GM19240 (cell line): Measurements from ENCODE around the gene PCP2.
"Not testable (repeated sequence)": the region's sequence is repeated elsewhere in the genome, so short reads cannot be mapped to it uniquely, and the experiment has no call there.

ENCODE experiments used
- DNase-seq: peaks from one replicate; pipeline ENCODE4 v3.0.0; 2011; ENCODE audit warnings: low spot score; ENCODE audit not compliant: insufficient read length

Gene PCP2

DNA sequence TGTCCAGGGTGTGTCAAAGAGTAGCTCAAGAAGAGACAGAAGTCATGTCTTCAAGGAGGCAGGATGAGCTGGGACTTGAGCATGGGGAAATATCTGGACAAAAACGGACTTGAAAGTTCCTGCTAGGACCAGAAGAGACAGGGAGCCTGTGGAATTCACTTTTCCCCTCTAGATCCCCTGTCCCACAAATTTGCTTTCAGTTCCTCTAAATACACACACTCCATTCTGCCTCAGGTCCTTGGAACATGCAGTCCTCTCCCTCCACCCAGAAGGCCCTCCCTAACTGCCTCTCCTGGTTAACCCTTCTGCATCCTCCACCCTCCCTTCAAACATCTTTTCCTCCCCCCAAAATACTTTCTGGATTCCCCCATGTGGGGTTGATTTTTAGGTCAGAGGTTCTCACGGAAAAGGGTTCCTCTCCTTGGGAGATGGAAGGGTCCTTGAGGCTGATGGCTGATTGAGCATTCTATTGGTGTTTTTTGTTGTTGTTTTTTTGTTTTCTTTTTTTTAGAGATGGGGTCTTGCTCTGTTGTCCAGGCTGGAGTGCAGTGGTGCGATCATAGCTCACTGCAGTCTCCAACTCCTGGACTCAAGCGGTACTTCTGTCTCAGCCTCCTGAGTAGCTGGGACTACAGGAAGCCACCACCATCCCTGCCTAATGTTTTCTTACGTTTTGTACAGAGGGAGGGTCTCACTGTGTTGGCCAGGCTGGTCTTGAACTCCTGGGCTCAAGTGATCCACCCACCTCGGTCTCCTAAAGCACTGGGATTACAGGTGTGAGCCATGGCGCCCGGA, 28.4 kb upstream of the PCP2 start:
- DNase-seq = no peak

DNA sequence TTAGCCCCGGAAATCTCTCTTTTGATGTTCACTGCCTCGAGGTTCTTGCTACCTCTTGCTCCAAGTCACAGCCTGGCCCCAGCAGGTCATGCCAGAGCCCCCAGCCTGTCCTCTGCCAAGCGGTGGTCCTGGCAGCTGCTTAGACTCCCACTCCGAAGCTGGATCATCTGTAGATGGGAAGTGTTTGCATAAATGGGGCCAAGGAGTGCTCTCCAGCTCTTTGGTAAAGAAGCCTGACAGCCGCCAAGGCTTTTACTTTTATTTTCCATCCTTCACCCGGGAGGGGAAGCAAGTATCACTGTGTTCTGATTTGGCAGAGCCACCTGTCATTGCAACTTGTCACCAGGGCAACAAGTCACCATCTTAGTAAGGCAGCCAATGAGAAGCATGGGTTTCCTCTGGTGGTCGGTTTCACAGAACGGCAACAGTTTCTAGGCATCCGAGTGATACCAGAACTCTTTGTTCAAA, 24.7 kb upstream of the PCP2 start:
- DNase-seq = peak; percentile 95

DNA sequence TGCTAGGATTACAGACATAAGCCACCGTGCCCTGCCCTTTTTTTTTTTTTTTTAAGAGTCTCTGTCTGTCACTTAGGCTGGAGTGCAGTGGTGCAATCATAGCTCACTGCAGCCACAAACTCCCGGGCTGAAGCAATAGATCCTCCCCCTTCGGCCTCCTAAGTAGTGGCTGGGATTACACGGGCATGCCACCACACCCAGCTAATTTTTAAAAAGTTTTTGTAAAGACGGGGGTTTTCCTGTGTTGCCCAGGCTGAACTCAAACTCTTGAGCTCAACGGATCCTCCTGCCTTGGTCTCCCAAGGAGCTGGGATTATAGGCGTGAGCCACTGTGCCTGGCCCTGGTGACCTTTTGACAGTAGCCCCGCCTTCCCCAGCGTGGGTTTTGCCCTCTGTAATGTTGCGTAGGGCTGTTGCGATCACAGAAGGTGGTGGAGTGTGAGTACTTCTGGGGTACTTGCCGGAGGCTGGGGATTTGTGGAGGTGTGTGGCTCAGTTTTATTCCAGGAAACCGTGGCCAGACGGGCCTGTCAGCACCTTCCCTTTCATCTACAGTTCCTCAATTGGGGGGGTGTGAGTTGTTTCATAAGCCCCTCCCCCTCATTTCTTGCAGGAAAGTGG, 23.7 kb upstream of the PCP2 start:
- no peak for DNase-seq

DNA sequence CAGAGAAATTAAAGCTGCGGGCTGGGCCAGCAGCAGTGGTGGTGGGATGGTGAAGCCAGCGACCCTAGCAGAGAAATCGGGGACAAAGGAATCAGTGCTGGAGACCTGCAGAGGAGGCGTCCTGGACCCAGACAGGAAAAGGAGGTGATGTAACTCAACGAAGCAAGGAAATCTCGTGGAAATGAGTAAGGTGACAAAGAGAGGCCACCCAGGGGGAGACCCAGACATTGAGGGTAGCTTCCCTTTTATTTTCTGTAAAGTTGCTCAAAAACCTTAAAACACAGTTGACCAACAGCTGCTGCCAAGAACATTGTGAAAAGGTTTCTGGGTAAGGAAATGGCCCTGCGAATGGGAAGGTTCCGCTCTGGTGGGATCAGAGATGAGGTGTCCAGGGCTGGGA, 22.1 kb upstream of the PCP2 start:
- no peak for DNase-seq

DNA sequence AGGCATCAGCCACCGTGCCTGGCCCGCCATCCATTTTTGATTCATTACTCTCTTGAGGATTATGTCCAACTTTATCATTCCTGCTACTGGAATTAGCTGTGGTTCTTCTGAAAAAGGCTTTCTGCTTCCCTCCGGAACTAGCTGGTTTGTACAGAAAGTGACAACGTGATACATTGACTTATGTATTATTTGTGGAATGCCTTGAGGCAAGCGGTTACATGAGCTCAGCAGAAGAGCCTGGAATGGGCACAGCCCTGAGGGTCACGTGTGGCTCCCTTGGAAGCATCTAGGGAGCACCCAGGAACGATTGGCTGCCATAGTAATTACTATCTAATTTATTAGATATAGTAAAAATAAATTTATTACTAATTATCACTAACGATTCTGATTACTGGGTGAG, 20.9 kb upstream of the PCP2 start:
- DNase-seq = no peak

DNA sequence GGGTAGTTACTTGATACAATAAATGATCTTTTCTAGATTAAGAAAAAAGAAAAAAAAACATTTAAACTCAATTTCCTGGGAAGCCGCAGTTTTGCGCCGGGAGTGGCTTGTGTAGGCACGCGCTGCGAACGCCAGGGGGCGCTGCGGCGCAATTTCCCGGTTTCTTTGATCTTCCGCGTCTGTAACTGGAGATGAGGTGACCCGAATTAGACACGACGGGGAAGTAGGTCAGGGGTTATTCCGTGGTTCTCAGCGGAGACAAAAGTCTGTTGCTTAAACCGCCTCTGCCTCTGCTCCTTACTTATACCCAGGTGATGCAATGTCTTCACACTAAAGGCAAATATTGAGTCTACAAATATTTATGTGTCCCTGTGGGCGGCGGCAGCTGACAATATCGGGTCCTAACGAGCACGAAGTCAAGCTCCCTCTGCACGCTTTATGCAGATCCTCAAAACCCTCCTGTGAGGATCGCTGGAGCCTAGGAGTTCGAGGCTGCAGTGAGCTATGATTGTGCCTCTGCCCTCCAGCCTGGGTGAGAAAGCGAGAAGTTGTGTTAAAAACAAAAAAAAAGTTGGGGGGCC, 18.6 kb upstream of the PCP2 start:
- peak; percentile 87 for DNase-seq

DNA sequence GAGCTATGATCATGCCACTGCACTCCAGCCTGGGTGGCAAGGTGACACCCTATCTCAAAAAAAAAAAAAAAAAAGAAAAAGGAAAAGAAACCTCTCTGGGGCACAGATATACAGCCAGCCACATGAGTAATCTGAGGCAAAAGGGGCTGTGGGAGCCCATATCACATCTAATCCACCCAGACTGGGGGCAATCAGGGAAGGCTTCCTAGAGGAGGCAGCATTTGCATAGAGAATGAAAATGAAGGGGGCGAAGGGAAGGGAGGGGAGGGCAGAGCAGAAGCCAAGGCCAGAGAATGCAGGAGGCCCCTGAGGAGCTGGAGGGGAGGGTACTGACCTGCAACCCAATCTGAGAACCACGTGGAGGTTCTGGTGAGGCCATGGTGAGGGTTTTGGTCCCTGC, 16.6 kb upstream of the PCP2 start:
- no peak for DNase-seq

DNA sequence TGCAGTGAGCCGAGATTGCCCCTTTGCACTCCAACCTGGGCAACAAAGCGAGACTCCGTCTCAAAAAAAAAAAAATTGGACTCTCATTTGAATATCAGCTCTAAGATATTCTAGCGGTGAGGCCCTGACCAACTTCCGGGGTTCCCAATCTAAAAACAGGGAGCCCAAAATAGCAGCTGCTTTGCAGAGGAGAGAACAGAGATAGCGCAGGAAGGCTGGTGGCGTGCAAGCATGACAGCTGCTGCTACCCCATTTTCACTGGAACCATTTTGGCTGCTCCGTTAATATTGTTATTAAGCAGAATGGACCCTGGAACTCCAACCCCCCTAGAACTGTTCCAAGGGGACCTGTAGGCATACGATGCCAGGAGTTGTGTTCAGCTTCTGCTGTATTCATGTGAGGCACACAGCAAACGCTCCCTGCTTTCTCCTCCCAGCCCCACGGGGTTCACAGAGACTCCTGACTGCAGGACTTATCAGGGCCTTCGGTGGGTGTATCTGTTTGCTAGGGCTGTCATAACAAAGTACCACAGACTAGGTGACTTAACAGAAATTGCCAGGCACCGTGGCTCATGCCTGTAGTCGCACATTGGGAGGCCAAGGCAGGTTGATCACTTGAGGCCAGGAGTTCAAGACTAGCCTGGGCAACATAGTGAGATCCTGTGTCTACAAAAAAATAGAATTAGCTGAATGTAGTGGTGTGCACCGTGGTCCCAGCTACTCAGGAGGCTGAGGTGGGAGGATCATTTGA, 14.9 kb upstream of the PCP2 start:
- DNase-seq = no peak

DNA sequence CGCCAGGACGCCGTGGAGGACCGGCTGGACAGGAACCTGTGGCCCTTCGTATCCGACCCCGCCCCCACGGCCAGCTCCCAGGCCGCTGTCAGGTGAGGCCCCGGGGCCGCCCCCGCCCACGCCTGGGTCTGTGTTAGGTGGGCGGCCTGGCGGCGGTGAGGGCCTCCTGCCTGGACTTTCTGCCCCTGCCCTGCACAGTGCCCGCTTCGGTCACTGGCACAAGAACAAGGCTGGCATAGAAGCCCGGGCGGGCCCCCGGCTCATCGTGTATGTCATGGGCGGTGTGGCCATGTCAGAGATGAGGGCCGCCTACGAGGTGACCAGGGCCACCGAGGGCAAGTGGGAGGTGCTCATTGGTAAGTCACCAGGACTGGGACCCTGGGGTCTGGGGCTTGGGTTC, 13.6 kb upstream of the PCP2 start:
- no peak for DNase-seq

DNA sequence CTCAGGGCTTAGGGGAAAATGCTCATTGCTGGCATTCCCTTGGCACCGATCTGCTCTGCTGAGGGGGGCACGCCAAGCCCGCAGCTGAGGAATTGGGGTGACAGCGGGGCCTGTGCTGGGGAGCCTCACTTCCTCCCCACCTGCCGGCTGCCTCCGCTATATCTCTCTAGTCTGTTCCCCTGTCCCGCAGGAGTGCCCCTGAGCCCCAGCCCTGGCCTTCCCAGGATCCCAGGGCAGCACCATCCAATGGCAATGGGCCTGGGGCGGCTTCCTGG, 12.8 kb upstream of the PCP2 start:
- DNase-seq = no peak

DNA sequence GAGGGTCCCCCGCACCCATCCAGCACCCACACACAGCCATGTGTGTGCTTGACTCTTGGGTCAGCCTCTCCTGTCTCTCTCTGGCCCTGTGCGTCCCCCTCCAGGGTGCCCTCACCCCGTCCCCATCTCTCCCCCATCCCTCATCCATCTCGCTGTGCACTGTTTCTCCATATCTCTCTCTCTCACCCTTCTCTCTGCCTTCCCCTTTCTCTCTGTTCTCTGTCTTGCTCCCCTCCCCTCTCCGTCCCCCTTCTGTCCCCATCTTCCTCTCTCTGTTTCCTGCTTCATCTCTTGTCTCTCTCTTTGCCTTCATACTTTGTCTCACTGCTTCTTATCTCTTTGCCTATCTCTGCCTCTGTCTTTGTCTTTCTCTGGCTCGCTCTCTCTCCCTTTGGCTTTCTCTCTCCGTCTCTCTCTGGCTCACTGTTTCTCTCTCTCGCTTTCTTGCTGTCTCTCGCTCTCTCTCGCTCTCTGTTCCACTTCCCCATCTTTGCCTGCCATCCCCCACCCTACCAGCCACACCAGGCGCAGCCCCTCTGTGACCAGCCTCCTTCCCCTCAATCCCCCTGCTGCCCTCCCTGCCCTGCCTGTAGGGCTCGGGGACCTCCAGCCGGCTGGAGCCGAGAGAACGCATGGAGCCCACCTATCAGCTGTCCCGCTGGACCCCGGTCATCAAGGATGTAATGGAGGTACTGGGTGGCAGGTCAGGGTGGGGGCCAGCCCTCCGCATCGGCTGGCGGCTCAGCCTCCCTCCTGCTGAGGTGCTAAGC, 12.3 kb upstream of the PCP2 start:
- no peak for DNase-seq

DNA sequence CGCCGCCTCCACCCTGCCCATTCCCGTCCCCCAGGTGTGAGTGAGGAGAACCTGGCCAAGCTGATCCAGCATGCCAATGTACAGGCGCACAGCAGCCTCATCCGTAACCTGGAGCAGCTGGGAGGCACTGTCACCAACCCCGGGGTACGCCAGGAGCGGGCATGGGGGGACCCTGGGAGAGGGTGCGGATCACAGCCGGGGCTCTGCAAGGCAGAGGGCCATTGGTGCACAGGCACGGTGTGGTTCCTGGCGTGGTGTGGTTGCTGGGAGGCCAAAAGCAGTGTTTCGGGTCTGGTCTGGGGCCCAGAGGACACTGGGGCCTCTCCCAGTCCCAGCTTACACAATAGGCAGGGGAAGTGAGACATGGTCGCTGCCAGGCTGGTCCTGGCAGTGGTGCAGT, 11.6 kb upstream of the PCP2 start:
- DNase-seq = no peak

DNA sequence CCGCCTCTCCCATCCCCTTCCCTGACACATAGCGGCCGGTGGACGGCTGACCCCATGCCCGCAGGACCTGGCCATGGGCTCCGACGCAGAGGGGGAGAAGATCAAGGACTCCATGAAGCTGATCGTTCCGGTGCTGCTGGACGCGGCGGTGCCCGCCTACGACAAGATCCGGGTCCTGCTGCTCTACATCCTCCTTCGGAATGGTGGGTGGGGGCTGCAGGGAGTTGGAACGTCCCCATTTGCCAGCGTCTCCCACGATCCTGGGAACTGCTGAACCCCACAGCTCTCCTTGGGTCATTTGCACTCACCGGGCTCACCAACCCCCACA, 11.0 kb upstream of the PCP2 start:
- DNase-seq = no peak

DNA sequence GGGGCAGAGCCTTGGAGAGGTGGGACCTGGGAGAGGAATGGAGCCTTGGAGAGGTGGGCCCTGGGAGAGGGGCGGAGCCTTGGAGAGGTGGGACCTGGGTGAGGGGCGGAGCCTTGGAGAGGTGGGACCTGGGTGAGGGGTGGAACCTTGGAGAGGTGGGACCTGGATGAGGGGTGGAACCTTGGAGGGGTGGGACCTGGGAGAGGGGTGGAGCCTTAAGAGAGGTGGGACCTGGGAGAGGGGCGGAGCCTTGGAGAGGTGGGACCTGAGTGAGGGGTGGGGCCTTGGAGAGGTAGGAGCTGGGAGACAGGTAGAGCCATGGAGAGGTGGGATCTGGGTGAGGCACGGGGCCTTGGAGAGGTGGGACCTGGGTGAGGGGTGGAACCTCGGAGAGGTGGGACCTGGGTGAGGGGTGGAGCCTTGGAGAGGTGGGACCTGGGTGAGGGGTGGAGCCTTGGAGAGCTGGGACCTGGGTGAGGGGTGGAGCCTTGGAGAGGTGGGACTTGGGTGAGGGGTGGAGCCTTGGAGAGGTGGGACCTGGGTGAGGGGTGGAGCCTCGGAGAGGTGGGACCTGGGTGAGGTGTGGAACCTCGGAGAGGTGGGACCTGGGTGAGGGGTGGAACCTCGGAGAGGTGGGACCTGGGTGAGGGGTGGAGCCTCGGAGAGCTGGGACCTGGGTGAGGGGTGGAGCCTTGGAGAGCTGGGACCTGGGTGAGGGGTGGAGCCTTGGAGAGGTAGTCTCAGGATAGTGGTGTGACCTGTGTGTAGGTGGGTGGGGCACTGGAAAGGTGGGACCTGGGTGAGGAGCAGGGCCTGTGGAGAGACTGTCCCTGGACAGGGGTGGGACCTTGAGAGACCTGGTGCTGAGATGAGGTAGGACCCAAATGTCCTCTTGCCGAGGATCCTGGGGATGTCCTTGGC, 10.4 kb upstream of the PCP2 start:
- not testable (repeated sequence) for DNase-seq

DNA sequence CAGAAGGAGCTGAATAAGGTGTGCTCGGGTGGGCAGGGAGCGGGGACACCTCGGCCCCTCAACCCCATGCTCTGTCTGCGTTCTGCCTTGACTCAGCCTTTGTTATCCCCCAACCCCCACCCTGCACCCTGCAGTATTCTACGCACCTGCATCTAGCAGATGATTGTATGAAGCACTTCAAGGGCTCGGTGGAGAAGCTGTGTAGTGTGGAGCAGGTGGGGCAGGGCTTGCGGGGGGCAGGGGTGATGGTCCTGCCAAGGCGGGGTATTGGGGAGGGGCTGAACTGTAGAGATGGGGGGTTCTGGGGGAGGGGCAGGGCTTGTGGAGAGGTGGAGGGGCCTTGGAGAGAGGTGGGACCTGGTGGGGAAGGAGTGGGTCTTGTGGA, 9.5 kb upstream of the PCP2 start:
- DNase-seq = no peak

DNA sequence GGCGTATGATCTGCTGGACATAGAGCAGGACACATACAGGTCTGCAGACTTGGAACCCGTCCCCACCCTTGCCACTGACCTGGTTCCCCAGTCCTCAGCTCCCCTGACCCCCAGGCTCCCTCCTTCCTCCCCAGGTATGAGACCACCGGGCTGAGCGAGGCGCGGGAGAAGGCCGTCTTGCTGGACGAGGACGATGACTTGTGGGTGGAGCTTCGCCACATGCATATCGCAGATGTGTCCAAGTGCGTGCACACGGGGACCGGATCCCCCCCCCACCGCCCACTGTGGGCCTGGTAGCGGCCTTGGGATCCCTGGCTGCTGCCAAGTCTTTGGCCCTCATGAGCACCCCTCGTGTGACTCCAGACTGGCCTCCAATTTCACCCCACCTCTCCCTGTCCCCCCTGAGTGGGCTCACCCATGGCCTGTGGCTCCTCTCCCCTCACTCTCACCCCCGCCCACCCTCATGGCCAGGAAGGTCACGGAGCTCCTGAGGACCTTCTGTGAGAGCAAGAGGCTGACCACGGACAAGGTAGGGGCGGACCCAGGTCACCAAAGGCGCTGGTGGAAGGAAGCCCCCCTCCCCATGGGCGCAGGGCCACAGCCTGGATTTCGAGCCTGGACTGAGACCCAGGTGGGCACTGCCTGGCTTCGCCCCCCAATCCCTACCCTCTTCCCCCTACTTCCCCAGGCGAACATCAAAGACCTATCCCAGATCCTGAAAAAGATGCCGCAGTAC, 8.9 kb upstream of the PCP2 start:
- DNase-seq = no peak

DNA sequence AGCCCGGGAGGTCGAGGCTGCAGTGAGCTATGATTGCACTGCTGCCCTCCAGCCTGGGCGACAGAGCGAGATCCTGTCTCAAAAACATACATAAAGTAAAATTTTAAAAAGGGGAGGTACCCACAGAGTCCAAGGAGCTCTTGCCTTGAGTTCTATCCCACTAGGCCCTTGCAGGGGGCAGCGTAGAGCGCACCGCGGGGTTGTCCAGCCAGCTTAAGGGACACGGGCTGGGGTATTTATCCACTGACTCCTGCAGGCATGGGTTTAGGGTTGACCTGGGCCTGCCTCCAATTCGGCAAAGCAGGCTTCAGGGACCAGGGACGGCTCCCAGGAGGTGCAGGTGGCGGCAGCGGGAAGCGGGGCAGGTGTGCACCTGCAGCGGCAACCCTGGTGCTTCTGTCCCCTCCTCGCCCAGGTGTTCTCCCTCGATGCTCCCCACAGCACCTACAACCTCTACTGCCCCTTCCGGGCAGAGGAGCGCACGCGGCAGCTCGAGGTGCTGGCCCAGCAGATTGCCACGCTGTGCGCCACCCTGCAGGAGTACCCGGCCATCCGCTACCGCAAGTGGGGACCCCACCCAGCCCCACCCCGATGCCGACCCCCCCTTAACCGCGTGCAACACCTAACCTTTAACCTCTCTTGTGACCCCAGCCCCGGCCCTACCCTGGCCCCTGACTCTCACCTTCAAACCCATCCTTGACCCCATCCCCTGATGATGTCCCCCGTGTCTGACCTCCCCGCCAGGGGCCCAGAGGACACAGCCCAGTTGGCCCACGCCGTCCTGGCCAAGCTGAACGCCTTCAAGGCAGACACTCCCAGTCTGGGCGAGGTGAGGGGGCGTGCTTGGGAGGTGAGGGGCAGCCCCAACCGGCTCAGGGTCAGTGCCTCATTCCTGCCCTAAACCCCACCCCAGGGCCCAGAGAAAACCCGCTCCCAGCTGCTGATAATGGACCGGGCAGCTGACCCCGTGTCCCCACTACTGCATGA, 8.1 kb upstream of the PCP2 start:
- DNase-seq = no peak

DNA sequence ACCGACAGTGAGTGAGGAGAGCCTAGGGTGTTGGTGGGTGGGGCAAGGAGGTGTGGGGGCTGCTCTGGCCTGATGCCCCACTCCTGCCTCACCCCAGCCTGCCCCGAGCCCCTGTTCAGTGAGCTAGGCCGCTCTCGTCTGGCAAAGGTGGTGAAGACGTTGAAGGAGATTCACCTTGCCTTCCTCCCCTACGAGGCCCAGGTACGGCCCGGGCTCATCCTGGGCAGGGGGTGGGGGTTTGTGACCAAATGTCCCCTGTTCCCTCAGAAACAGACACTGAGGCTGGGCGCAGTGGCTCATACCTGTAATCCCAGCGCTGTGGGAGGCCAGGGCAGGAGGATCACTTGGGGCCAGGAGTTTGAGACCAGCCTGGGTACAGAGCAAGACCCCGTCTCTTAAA, 7.3 kb upstream of the PCP2 start:
- DNase-seq = no peak

DNA sequence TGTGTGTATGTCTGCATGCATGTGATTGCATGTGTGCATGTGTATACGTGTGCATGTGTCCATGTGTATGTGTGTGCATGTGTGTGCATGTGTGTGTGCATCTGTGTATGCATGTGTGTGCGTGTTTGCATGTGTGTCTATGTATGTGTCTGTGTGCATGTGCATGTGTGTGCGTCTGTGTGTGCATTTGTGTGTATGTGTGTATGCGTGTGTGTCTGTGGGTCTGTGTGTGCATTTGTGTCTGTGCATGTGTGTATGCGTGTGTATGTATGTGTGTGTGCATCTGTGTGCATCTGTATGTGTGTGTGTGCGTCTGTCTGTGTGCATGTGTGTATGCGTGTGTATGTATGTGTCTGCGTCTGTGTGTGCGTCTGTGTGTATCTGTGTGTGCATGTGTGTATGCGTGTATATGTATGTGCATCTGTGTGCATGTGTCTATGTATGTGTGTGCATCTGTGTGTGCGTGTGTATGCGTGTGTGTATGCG, 6.4 kb upstream of the PCP2 start:
- no peak for DNase-seq
